Cardiac fibroblast (primary cell): Measurements from ENCODE around the gene TNS3.
A peak's percentile ranks its signal among the peaks of the same experiment; 100 is the strongest.

Source experiments
- DNase-seq, 2 donors: peaks; one replicate each; pipeline versions ENCODE4 v3.0.0 to v3.0.0-alpha.2; 2010; ENCODE audit warnings: low read depth in 2 of 2
- H3K4me3 ChIP-seq, 2 donors: replicated peaks in 1 of 2; 1 replicate in 1 of 2; 2 replicates in 1 of 2; pipeline ENCODE4 v1.5.1; 2011; ENCODE audit warnings: low read depth in 2 of 2, low read length in 2 of 2, mild to moderate bottlenecking in 2 of 2, moderate library complexity in 1 of 2
- TF ChIP-seq, protein P1 (sequence below): IDR thresholded peaks from one replicate; pipeline ENCODE4 v1.5.1; 2011; ENCODE audit warnings: low read depth, mild to moderate bottlenecking, low read length, inconsistent platforms

TNS3 gene

GRCh38 chr7:47601881-47602249 is 20.0 kb upstream of the TNS3 start:
- DNase-seq, result no peak
- H3K4me3 ChIP-seq, result no peak overlapping the region
- TF ChIP-seq, protein P1, sequence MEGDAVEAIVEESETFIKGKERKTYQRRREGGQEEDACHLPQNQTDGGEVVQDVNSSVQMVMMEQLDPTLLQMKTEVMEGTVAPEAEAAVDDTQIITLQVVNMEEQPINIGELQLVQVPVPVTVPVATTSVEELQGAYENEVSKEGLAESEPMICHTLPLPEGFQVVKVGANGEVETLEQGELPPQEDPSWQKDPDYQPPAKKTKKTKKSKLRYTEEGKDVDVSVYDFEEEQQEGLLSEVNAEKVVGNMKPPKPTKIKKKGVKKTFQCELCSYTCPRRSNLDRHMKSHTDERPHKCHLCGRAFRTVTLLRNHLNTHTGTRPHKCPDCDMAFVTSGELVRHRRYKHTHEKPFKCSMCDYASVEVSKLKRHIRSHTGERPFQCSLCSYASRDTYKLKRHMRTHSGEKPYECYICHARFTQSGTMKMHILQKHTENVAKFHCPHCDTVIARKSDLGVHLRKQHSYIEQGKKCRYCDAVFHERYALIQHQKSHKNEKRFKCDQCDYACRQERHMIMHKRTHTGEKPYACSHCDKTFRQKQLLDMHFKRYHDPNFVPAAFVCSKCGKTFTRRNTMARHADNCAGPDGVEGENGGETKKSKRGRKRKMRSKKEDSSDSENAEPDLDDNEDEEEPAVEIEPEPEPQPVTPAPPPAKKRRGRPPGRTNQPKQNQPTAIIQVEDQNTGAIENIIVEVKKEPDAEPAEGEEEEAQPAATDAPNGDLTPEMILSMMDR, result no peak

DNA sequence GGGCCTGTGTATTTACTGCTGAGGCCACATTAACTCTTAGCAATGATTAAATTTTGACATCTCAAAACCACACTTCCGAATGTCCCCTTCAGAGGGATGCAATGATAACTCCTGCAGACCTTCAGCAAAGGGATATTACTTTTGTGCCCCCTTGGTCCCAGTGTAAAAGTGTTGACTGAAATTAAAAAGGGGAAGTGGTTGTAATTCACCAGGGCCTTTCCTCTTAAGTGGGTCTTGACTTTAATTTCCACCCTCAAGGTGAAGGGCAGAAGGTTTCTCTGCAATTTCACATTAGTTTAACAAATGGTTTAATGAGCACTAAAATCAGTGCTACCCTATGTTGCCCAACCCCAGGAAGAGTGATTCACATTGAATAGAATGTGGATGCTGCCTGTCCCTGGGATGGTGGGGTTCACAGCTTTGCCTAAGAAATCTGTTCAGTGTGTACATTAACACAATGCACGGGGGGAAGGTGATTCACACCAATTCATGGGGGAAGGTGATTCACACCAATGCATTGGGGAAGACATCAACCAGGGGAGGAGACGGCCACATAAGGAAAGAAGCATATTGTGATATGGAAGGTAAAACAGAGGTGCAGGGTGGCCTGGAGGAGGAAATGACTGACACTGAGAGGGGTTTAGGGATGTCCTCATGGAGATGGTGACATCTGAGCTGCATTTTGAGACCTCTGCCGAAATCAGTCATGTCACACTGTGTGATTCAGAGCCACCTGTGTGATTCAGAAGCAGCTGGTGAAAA is 19.4 kb upstream of the TNS3 start:
- peak overlapping the region in 1 of 2 donors; percentile 16 for H3K4me3 ChIP-seq
- peak; percentile 75 to 97 for DNase-seq
- TF ChIP-seq, protein P1, result no peak

- peak overlapping the region in 1 of 2 donors; percentile 16 for H3K4me3 ChIP-seq
- TF ChIP-seq, protein P1, result no peak
- DNase-seq, result peak; percentile 83 to 90
These were observed 18.5 kb upstream of the TNS3 start for GRCh38 chr7:47600199-47601118.

- TF ChIP-seq, protein P1, result no peak
- DNase-seq, result no peak
- H3K4me3 ChIP-seq, result no peak overlapping the region
These were observed 15.5 kb upstream of the TNS3 start for GRCh38 chr7:47597379-47597778.

DNA sequence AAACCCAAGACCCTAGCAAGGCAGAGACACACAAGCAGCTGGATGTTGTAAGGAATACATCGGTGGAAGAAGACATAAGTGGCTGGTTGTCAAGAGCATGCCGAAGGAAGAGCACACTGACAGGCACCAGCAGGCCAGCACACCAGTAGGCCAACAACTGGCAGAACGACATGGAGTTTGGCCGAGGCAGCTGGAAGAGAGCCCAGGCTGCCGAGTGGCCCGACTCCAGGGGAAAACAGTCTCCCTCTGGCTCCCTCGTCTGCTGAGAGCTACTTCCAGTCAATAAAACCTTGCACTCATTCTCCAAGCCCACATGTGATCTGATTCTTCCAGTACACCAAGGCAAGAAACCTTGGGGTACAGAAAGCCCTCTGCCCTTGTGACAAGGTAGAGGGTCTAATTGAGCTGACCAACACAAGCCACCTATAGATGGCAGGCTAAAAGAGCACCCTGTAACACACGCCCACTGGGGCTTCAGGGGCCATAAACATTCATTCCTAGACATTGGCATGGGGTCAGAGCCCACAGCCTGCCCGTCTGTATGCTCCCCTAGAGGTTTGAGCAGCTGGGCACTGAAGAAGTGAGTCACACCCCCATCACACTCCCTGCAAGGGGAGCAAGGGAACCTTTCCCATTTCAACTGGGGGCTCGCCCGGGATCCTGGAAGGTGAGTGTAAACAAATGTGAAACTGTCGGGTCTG is 14.7 kb upstream of the TNS3 start:
- no peak overlapping the region for H3K4me3 ChIP-seq
- TF ChIP-seq, protein P1, result no peak
- peak; percentile 36 to 67 for DNase-seq

DNA sequence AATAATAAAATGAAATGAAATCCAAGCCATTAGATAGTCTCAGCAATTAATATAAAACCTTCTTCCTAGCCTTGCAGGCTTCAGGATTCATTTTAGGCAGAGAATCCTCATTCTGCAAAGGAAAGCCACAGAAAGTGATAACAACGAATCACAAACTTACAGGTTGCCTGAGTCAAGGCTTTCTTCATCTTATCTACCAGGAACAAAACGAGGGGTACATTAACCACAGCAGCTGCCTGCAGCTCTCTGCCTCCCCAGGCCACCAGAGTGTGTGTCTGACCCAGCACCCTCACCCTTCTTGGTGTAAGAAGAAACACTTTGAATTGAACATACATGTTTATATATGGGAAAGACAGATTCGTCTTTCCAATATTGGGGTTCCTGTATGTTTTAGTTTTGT is 12.5 kb upstream of the TNS3 start:
- DNase-seq, result no peak
- H3K4me3 ChIP-seq, result no peak overlapping the region
- TF ChIP-seq, protein P1, result no peak
